ENCODE data around the gene UBE2E2.
"Not testable (repeated sequence)": the region's sequence is repeated elsewhere in the genome, so short reads cannot be mapped to it uniquely, and the experiment has no call there.

UBE2E2 gene

DNA sequence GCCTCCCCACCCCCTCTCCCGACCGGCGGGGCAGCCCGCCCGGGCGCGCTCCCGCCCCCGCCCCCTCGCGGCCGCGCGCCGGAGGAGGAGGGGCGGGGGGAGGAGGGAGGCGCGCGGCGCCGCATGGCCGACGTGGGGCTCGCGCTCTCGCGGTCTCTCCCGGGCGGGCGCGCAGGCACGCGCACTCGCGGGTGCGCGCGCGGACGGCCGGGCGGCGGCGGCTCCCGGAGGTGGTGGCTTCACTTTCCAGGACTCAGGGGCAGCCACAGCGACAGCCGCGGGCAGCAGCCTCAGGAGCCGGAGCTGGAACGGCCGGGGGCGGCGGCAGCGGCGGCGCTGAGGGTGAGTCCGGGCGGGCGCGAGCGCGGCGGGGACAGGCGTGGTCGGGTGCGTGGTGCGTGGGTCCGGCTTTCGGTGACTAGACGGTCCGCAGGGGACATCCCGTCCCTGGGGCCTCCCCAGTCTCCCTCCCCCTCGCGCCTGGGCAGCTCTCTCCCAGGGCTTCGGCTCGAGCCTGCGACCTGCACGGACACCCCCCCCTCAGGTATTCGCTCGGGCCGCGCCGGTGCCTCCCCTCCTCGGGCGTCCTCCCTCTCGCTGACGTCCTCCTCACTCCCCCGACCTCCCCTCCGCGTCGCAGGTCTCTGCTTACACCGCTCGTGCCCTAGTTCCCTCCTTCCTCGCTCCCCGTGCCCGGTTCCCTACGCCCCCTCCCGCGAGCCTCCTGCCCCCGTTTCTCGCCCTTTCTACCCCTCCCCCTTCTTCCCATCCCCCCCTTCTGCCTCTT lies at the start of gene UBE2E2:
Gene UBE2E2 (plus strand): TSS at position 407 of the 787 bp plus-strand sequence.
- DNase-seq = peak; percentile 30 to 64 (median 36)

DNA sequence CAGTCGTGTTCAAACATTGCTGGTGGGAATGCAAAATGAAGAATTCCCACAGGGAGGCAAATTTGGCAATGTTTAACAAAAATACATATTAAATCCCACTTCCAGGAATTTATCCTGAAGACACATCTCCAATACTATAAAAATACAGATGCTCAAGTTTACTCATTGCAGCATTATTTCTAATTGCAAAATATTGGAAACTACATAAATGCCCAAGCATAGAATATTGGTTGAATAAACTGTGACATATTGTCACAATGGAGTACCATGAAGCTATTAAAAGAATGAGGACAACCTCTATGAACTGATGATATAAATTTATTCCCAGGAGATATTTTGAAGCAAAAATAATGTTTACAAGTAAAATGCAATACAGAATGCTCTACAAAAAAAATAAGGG lies 49.7 kb upstream of the UBE2E2 start:
- DNase-seq = no peak

DNA sequence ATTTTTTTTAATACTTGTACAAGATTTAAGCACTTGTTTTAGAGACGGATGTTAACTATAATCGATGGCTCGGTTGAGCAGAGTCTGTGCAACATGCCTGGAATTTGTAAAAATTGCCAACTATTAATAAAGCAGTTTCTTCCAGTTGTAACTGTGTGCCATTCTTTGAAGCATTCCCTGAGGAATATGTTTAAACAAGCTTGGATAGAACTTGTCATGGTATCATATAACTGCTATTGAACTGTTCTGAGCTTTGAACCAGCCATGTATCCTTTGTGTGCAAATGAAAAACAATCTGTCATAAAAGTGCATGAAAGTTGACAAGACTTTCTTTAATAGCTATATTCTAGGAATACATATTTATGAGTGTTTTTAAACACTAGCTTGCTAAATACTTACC lies 45.8 kb upstream of the UBE2E2 start:
- DNase-seq = no peak

DNA sequence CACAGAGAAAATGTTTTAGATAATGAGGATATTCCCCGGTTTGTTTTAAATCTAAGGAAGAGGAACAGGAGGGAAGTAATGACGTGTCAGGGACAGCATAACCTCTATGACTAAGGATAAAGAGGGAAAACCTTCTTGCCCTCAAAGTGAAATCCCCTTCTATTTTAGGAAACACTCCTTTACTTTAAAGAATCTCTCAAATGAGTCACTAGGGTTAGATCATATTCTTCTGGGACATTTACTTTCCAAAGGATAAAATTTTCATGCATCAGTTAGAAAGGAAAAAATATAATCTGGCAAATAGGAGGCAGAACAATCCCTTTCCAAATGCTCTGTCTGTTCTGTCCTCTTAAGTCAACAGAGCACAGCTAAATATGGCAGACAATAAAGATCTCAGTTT lies 43.2 kb upstream of the UBE2E2 start:
- DNase-seq = no peak

DNA sequence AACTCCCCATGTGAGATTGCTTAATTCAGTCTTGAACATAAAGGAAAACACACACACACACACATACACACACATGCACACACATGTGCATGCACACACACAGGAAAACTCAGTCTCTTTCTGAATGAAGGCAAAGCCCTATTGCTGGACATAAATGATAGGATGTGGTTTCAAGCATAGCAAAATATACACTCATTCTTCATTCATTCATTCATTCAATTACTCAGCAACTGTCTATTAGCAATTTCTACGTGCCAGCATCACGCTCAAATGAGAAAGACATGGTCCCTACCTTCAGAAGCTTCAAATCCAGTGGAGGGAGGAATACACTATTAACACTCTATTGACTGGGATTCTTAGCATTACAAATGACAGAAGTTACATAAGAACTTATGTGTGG lies 41.8 kb upstream of the UBE2E2 start:
- DNase-seq = no peak

DNA sequence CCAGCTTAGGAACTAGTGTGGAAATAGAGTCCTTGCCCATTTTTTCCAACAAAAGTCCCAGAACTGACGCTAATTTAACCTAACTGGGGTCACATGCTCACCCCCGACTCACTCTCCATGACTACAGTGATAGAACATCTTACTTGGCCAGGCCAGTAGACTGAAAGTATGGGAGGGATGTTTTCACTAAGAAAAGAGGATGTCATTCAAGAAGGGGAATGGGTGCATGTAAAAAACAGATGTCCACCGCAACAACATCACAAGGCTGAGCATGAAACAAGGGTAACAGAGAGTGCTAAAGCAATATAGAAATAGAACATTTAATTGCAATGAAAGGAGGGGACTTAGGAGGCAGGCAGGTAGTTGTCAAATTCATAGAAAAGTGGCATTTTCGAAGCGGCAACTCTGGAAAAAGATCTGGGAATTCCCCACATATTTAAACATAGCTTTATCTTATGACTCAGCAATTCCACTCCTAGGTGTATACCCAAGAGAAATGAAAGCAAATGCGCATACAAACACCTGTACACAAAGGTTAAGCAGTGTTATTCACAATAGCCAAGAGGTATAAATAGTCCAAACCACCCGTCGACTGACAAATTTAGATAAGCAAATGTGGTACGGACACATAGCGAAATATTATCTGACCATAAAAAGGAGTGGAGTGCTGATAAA lies 41.1 kb upstream of the UBE2E2 start:
- no peak for DNase-seq

DNA sequence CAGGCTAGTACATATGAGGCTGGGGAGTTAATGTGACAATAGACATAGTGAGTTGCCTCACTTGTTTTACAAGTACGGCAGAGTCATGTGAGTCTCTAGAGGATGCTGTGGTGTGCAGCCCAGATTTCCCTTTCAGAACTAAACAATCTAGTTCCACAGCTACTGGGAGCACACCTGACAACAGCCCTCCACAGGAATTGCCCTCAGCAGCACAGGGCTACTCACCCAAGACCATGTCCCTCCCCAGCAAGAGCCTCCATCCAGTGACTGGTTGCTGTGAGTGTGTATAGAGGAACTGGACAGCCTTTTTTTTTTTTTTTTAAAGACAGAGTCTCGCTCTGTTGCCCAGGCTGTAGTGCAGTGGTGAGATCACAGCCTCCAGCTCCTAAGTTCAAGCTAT lies 40.2 kb upstream of the UBE2E2 start:
- DNase-seq = no peak

DNA sequence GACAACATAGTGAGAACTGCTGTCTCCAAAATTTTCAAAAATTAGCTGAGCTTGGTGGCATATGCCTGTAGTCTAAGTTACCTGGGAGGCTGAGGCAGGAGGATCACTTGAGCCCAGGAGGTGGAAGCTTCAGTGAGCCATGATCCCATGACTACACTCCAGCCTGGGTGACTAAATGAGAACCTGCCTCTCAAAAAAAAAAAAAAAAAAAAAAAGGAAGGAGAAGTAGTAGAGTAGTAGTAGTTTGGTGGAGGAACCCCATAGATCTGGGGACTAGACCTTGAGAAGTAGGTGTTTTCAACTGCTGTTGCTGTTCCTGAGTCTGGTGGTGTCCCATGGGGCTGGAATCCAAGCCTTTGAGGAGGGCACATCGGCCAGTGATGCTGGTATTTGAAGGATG lies 38.4 kb upstream of the UBE2E2 start:
- DNase-seq = no peak

DNA sequence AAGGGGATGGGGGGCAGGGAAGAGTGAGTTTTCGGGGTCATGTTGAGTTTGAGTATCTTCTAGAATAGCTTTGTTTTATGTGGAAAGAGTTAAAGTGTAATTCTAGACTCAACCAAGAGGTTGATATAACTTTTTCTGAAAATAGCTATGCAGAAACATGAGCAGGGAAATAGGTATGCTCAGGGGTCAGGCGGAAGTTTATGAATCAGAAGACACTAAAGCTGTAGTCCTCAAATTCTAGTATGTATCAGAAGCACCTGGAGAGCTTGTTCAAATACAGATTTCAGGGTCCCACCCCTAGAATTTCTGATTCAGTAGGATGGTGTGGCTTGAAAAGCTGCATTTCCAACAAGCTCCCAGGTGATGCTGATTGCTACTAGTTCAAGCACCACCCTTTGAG lies 37.6 kb upstream of the UBE2E2 start:
- DNase-seq = no peak

DNA sequence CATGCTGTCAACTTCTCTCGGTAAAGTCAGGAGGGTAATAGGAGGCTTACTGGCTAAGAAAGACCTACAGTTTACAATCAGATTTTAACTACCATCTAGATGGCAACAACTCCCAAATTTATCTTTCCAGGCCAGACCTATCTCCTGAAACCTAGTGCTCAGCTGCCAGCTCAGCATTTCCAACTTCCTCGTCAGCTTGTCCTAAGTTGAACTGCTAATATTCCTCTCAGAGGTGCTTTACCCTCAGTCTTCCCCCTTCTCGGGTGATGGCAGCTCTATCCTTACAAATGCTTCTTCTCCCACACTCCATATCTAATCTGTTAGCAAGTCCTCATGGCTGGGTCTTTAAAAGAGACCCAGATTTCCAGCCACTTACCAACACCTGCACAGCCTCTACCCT lies 36.9 kb upstream of the UBE2E2 start:
- DNase-seq = no peak

DNA sequence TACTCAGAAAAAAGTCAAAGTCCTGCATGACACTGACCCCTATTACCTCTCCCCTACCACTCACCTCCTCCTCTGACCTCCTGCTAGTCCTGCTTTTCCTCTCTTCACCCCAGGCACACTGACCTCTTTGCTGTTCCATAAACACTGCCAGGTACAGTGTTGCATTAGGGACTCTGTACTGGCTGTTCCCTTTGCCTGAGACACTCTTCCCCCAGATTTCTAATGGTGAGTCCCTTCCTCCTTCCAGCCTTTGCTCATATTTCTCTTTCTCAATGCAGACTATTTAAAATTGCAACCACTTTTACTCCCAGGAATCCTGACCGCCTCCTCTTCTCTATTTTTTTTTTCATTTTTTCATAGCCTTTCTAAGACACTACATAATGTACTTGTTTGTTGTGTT lies 36.3 kb upstream of the UBE2E2 start:
- no peak for DNase-seq

DNA sequence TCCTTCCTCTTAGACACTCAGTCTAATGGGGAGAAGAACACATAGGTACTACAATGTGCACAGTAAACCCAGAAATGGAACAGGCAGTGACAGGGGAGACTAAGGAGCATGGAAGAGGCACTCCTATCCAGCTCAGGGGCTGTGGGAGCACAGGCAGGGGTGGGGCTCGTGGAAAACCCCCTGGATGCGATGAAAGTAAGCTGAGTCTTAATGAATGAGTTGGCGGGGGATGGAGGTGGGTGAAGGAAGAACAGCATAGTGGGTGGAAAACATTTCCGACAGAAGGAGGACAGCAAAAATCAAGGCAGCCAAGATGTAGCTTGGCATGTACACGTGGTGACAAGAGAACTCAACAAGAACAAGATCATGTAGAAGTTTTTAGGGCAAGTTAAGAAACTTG lies 33.6 kb upstream of the UBE2E2 start:
- no peak for DNase-seq

DNA sequence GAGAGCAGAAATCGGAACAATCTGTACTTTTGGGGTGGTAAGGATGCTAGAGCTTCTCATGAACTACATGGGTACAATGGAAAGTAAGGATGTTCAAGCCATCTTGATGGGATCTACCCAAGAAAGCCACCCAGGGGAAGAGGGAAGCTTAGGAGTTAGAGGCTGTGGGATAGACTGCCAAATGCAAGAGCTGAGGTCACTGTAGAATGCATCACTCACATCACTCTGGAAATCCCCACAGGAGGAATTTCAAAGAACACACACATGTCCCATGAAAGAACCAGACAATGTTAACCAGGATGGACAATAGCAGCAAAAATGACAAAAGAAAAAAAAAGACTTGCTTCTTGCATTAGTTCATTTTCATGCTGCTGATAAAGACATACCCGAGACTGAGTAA lies 32.8 kb upstream of the UBE2E2 start:
- no peak for DNase-seq

DNA sequence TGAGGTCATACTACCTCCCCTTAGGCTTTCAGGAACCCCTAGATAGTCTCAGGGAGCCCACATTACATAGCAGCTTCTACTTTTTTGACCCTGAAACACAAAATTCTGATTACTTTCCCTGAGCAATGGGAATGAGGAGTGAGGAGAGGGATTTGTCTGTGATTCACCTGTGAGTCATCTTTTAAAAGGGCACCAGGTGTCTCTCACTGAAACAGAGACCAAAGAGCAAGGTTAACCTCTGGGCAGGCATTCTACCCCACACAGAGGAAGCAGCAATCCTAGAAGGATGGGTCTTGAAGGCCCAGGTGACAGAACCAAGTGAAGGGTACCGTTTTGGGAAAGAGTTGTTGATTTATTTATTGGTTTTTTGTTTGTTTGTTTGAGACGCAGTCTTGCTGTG lies 31.1 kb upstream of the UBE2E2 start:
- DNase-seq = no peak

DNA sequence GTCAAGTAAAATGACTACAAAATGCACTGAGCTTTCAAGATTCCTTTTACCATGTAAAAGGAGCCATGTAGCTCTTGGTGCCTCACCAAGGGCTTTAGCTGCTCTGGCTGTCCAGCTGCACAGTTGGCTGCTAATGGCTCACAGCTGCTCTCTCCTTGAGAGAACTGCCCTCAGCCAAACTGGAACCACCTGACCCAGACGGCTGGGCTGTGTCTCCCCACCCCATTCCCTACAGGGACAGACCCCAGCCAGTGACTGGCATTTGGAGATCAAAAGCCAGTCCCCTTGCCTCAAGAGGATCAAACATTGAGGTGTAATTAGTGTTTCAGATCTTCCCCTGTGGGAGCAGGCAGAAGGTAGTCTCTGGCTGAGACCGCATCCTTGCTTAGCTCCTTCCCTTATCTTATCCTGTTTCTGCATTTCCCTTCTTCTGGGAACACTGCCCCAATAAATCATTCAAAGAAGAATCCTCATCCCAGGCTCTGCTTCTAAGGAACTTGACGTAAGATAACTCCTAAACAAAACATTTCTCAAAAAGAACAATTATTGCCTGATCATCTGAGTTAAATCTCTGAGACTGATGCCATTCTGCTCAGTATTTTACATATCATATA lies 28.6 kb upstream of the UBE2E2 start:
- no peak for DNase-seq

DNA sequence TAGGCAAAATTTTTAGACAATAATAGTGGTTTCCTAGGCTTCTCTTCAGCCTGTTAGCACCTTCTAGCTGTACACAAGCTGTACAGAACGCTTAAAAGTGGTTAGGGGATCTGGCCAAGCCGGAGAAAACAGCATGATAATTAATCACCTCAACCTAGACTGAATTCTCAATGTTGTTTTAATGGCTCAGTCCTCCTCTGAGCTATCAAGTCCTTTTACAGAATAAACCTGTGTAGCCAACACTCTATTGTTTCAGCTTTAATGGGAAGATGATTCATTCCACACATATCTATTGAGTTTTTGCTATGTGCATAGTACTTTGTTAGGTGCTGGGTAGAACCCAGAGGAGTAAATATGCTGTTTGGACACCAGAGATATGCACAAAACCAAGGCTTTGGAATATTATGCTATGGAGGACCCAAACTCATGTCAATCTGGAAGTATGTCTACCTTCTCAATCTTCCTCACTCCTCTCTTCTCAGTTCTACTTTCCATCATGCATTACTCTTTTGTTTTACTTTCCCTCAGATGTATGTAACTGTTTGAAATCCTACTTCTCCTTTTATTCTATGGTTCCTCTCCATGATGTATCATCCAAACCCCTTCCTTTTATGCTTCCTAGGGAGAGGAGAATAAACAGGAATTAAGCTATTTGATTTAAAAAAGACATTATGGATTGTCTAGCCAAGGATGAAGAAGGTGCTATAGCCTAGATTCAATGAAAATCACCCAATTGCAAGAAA lies 27.6 kb upstream of the UBE2E2 start:
- no peak for DNase-seq

DNA sequence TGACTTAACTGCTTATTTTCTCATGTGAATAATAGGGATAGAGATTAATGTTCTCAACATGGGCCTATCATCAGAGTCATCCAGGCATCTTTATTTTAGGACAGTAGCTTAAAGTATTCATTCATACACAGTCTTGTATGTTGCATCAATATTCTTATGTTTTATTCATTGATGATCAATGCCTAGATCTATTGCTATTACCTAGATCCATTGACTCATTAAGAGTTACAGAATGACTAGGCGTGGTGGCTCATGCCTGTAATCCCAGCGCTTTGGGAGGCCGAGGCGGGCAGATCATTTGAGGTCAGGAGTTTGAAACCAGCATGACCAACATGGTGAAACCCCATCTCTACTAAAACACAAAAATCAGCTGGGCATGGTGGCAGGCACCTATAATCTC lies 26.3 kb upstream of the UBE2E2 start:
- DNase-seq = not testable (repeated sequence)

DNA sequence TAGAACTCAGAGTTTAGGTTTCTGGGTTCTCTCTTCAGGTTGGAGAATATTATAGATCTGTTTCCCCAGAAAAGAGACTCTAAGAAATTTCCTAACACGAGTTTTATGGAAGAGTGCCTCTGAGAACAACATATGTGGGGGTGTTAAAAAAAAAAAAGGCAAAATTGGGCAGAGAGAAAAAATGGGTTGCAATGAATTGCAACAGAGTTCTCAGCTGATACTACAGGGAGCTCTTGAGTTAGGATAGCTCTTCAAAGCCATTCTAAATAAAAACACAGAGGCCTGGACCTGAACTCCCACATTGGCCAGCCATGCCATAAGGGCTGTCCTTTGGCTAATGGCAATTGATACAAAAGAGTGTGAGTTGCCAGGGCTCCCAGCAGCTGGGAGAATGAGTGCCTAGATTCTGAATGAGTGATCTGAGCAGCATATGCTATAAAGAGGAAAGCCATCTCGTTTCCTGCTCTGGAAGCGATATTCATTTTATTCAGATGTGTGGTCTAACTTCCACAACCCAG lies 20.1 kb upstream of the UBE2E2 start:
- DNase-seq = no peak

DNA sequence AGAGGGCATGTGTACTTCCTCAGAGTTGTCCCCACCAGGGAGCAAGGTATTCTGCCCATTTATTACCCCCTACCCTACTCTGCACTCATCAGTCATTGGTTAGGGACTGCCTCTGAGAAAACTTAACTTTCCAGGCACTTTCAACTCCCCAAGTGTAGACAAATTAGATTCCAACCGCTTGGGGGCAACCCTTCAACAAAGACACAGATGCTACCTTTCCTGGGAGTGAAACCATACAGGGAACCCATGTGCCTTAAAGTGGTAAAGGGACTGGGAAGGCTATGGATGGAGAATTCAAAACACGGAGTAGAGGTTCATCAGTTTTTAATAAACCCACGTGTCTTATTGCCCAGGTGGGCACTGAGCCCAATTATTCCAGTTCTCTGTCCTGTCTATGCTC lies 19.4 kb upstream of the UBE2E2 start:
- no peak for DNase-seq

DNA sequence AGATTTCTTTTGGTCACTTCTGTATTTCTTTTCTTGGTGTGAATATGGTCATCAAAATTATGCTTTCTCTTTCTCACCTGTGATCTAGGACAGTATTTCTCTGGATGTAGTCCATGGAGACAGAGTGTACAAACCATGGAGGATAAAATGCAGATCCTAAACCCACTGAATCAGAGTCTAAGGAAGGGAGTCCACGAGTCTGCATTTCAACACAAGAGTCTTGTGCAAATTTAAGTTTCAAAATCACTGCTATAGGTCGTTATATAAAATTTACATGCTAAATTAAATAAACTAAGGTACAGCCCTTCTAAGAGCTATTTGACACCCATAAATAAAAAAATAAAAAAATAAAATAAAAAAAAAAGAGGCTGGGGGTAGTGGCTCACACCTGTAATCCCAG lies 17.3 kb upstream of the UBE2E2 start:
- no peak for DNase-seq

DNA sequence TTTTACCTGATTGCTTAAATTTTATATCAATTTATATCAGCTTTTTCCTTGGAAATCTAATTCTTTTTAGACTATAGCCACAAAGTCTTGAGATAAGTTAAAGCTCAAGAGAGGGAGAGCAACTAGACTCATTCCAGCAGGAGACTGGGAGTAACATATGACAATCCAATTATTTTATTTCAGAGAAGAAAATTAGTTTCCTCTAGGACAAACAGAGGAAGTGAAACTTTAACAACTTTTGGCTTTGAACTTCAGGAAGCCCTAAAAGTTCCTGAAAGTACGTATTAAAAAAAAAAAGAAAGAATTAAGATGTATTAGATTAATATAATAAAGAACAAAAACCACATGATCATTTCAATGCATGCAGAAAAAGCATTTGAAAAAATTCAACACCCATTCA lies 13.9 kb upstream of the UBE2E2 start:
- DNase-seq = no peak

DNA sequence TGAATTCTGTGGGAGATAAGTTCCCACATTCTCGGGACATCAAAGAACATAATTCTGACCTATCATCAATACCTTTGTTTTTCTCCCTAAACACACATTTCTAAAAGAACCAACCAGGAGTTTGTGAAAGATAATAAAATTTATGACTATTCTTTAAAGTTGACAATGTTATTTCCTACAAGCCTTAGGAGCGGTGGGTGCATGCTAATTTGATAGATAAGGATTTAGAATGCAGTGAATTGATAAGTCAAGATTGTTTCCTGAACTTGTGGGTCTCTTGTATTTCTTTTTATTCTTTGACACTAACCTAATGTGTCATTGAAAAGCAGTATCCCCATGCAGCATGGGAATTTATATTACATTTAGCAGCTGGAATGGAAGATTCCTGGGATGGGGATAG lies 10.3 kb upstream of the UBE2E2 start:
- DNase-seq = no peak

DNA sequence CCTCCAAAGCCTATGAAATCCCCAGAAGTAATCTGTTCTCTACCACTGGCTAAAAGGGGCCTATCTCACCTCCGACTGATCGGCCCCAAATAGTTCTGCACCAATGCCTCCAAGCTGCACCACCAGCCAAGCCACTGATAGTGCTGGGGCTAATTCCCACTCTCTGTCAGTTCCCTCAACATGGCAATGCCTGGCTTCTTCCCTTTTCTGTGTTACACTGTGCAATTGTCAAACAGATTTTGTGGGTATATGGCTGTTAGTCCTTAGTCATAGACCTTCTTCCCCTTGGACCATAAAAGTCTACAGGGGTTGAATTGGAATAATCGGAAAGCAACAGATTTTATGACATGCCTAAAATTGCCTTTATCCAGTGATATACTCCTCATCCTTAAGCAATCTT lies 9.3 kb upstream of the UBE2E2 start:
- no peak for DNase-seq
